Ureter (tissue), 1 donor: Measurements from ENCODE around the gene SFXN5. TPM values are rescaled to one million over a fixed set of nuclear protein-coding genes. Genes with fewer than 3 reads are reported as not detected.
A peak's percentile ranks its signal among the peaks of the same experiment; 100 is the strongest.

Experiments used
- DNase-seq: peaks from one replicate; pipeline ENCODE4 v3.0.0-alpha.2; 2020; ENCODE audit warnings: low spot score
- total RNA-seq: library from RNA; stranded (reverse); gene quantifications from one replicate; pipeline ENCODE4 v1.2.4, GENCODE V29; 2023
- donor health status: DM: yes; HTN: yes; CAD: no.

The SFXN5 gene
- total RNA-seq, 1 donor from 2014 or later, result 28.6 TPM

- no peak for DNase-seq
Observed at GRCh38 chr2:73021371-73022010, 50.0 kb downstream of the SFXN5 start.

GRCh38 chr2:73020657-73021370, 50.7 kb downstream of the SFXN5 start:
- no peak for DNase-seq

- no peak for DNase-seq
Observed at GRCh38 chr2:73020306-73020656, 51.2 kb downstream of the SFXN5 start.

- DNase-seq, result no peak
Observed at GRCh38 chr2:73018188-73018825, 53.2 kb downstream of the SFXN5 start.

GRCh38 chr2:73013936-73014335, 57.6 kb downstream of the SFXN5 start:
- DNase-seq, result no peak

GRCh38 chr2:73009177-73009839, 62.2 kb downstream of the SFXN5 start:
- no peak for DNase-seq

GRCh38 chr2:73008766-73009135, 62.8 kb downstream of the SFXN5 start:
- no peak for DNase-seq

GRCh38 chr2:73007991-73008765, 63.3 kb downstream of the SFXN5 start:
- DNase-seq, result no peak

GRCh38 chr2:73006969-73007710, 64.4 kb downstream of the SFXN5 start:
- DNase-seq, result no peak

GRCh38 chr2:73004889-73005596, 66.5 kb downstream of the SFXN5 start:
- DNase-seq, result peak; percentile 38

- no peak for DNase-seq
Observed at GRCh38 chr2:73004466-73004865, 67.0 kb downstream of the SFXN5 start.

GRCh38 chr2:73003027-73003426, 68.5 kb downstream of the SFXN5 start:
- DNase-seq, result no peak

GRCh38 chr2:73000808-73001570, 70.5 kb downstream of the SFXN5 start:
- peak; percentile 32 for DNase-seq

- no peak for DNase-seq
Observed at GRCh38 chr2:72999729-73000725, 71.5 kb downstream of the SFXN5 start.

GRCh38 chr2:72998724-72999123, 72.8 kb downstream of the SFXN5 start:
- peak; percentile 28 for DNase-seq

GRCh38 chr2:72998234-72998651, 73.3 kb downstream of the SFXN5 start:
- DNase-seq, result peak; percentile 32

- DNase-seq, result no peak
Observed at GRCh38 chr2:72996117-72996502, 75.4 kb downstream of the SFXN5 start.

- DNase-seq, result peak; percentile 36
Observed at GRCh38 chr2:72995430-72996116, 75.9 kb downstream of the SFXN5 start.
